IPS DF 6.9 (cell line): ENCODE data around the gene KCNE2.

ENCODE experiments used
- DNase-seq: peaks from one replicate; pipeline ENCODE4 v3.0.0-alpha.2; 2013; ENCODE audit warnings: low read depth, low spot score
- H3K27ac ChIP-seq: one replicate; pipeline ENCODE4 v1.5.1; 2013; ENCODE audit warnings: low read length, control low read depth
- H3K27me3 ChIP-seq: 2 replicates; pipeline ENCODE4 v1.6.1; 2013; ENCODE audit warnings: mild to moderate bottlenecking, low read length; ENCODE audit not compliant: control insufficient read depth, insufficient read depth
- H3K36me3 ChIP-seq: 2 replicates; pipeline ENCODE4 v1.6.1; 2013; ENCODE audit warnings: low read length; ENCODE audit not compliant: control insufficient read depth, insufficient read depth
- H3K4me1 ChIP-seq: 2 replicates; pipeline ENCODE4 v1.6.1; 2013; ENCODE audit warnings: low read length; ENCODE audit not compliant: control insufficient read depth, insufficient read depth
- H3K4me3 ChIP-seq: 2 replicates; pipeline ENCODE4 v1.5.1; 2013; ENCODE audit warnings: mild to moderate bottlenecking, low read length
- H3K9me3 ChIP-seq: 2 replicates; pipeline ENCODE4 v1.6.1; 2013; ENCODE audit warnings: low read length, inconsistent platforms; ENCODE audit not compliant: control insufficient read depth, insufficient read depth
- WGBS: extraction: QIAGEN DNeasy Blood & Tissue Kit; methylation state at CpG from one replicate; pipeline ENCODE4 v1.1.7; 2013; ENCODE audit warnings: mixed read lengths, missing lambda C conversion rate; ENCODE audit not compliant: insufficient read length, insufficient coverage; 5-methylcytosine and 5-hydroxymethylcytosine counted together

The KCNE2 gene

DNA sequence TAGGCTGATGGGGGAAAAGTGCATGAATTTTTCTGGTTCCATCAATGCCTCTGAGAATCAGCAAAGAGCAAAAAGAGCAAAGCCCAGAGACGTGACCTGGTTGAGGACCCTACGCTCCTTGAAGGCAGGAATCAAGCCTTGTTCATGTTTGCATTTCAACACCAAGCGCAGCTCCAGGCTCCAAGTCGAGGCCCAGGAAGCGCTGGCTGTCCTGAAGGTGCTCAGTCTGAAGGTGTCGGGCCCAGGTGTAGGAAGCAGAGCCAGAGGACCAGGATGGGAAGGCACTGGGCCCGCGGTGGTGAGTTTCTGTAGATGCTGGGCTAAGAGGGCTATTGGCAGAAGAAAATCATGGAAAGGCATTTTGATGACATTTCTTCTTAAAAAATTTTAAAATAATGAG is 25.6 kb upstream of the KCNE2 start:
- Histone ChIP-seq H3K27ac (no peak overlapping the region), H3K27me3 (no peaks in the 10 kb centered on the region), H3K4me3 (no peak overlapping the region), H3K9me3 (no peaks in the 10 kb centered on the region), H3K4me1 (no peaks in the 10 kb centered on the region), H3K36me3 (no peaks in the 10 kb centered on the region)
- DNase-seq, result no peak
- WGBS, result no CpG with 5 or more reads among the region's 8 CpGs

DNA sequence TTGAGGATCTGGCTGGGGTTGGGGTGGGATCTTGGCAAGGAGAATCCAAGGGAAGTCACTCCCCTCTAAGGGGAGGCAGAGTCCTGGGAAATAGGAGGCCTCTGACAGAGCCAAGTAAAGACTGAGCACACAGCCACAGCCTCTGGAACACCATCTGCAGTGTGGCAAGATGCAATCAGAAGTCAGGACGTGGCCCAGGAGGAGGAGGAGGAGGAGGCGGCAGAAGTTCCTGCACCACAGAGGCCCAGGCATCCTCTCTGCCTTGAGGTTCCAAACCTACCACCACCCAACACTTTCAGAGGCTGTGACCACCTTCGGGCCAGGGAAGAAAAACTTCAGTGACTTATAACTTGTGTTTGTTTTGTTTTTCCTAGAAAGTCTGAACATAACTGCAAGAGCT is 23.7 kb upstream of the KCNE2 start:
- Histone ChIP-seq H3K4me1 (no peaks in the 10 kb centered on the region), H3K27me3 (no peaks in the 10 kb centered on the region), H3K4me3 (no peak overlapping the region), H3K27ac (no peak overlapping the region), H3K36me3 (no peaks in the 10 kb centered on the region), H3K9me3 (no peaks in the 10 kb centered on the region)
- DNase-seq, result no peak
- no CpG with 5 or more reads among the region's 3 CpGs for WGBS

DNA sequence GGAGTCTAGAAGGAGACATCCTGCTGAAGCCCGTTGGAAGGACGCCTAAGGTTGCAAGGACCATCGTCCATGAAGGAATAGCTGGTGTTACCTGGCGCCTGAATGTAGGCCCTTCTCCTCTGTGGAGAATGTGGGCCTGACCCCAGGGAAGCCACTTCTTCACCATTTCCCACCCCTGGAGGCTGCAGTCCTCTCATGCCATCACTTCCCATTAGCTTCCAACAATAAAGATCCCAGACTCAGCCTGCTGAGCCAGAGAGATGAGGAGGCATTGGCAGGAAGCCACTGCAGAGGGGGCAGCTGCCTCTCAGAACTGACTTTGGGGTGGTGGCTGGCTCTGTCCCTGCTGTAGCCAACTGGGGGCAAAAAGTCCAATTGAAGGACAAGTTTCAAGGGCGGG is 21.3 kb upstream of the KCNE2 start:
- H3K27me3 ChIP-seq, result no peaks in the 10 kb centered on the region
- no peak for DNase-seq
- H3K27ac ChIP-seq, result no peak overlapping the region
- no peaks in the 10 kb centered on the region for H3K9me3 ChIP-seq
- H3K36me3 ChIP-seq, result no peaks in the 10 kb centered on the region
- no peak overlapping the region for H3K4me3 ChIP-seq
- no peaks in the 10 kb centered on the region for H3K4me1 ChIP-seq
- WGBS, result no CpG with 5 or more reads among the region's 5 CpGs

DNA sequence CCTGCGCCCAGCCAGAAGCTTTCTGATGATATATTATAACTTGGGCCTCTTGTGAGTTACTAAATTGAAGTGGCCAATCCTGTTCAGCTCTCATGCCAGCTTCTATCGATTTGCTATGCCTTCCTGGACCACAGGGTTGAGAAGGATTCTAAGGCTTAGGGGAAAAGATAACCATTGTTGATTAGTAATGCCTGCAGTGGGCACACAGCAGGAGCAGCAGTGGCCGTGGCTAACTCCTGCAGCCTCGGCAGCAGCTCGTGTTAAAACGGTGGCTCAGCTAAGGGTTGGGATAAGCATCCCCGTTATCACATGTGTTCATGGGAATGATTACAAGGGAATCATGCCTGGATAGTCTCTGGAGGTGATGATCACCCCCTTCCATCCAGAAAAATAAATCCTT is 20.5 kb upstream of the KCNE2 start:
- Histone ChIP-seq H3K4me1 (no peaks in the 10 kb centered on the region), H3K9me3 (no peaks in the 10 kb centered on the region), H3K27me3 (no peaks in the 10 kb centered on the region), H3K27ac (no peak overlapping the region), H3K4me3 (no peak overlapping the region), H3K36me3 (no peaks in the 10 kb centered on the region)
- DNase-seq, result no peak
- no CpG with 5 or more reads among the region's 7 CpGs for WGBS

DNA sequence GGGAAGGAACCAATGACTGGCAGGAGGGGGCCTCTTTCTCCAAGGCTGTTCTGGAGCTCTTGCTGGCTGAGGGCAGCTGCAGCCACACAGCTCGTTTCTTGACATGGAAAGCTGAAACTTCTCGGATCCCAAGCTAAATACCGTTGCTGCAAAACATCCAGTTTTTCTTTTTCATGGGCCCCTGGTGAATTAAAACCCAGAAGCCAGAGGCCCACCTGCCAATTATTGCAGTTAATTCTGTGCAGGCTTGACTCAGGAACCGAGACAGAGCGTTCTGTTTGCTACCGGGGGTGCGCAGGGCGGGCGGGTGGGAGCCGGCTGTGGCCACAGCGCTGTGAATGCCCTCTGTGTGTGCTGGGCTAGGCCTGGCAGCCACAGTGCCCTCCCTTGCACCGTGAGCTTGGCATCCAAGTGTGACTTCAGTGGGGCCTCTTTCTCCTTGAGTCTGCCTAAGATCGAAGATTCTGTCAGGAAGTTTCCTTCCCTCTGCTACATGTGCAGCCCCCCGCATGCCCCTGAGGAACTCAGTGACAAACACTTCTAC is 19.9 kb upstream of the KCNE2 start:
- WGBS, result no CpG with 5 or more reads among the region's 14 CpGs
- no peak for DNase-seq

DNA sequence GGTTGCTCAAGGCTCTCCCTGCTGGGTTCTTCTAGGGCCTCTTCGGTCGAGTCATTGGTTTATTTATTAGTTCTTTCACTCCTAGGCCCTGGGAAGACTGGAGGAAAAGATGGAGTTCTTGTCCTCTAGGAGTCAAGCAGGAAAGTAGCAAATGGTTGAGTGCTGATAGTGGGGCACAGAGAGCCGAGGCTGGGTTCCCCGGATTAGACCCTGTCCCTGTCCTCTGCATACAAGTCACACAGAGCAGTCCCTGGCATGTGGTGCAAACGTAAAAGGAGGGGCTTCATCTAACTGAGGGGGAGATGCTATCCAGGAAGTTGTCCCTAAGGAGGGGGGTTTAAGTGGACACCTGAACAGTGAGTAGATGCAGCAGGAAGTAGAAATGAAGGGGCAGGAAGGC is 19.2 kb upstream of the KCNE2 start:
- Histone ChIP-seq H3K9me3 (no peaks in the 10 kb centered on the region), H3K4me3 (no peak overlapping the region), H3K36me3 (no peaks in the 10 kb centered on the region), H3K27ac (no peak overlapping the region), H3K4me1 (no peaks in the 10 kb centered on the region), H3K27me3 (no peaks in the 10 kb centered on the region)
- WGBS, result no CpG with 5 or more reads among the region's 5 CpGs
- DNase-seq, result no peak

More for the DNA sequence above, 19.9 kb upstream of the KCNE2 start:
- Histone ChIP-seq H3K36me3 (no peaks in the 10 kb centered on the region), H3K4me1 (no peaks in the 10 kb centered on the region), H3K27ac (no peak overlapping the region), H3K4me3 (no peak overlapping the region), H3K27me3 (no peaks in the 10 kb centered on the region), H3K9me3 (no peaks in the 10 kb centered on the region)

DNA sequence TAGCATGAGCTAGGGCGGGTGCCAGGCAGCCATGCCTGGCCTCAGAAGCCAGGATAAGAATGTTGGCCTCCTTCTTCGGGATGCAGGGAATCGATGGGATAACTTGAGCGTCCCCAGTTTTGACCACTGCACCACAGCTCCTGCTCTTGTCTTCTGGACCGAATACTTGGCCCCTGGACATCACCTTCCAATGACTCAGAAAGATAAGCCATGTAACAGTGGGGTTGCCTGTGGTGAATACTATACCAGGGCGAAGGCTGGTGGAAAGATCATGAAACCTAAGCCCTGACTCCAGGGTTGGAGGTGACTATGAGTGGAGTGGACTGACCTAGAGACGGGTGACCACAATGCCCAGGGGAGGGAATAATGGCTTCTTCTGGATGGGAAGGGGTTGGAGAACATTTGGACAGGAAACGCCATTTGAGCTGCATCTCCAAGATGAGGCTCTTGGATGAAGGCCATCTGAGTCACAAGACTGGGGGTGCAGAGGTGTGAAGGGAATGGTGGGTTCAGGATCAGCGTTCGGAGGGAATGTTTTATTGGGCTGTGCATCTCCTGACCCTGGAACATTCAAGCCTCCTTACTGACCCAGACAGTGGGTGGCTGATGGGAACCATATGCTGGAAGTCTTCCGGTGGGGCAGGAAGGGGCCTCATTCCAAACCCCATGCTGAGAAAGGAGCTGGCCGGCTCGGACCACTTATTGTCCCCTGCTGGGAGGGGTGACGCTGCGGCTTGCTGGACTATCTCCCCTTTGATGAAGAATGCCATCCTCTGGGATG is 18.5 kb upstream of the KCNE2 start:
- H3K4me1 ChIP-seq, result no peaks in the 10 kb centered on the region
- H3K9me3 ChIP-seq, result no peaks in the 10 kb centered on the region
- no peaks in the 10 kb centered on the region for H3K27me3 ChIP-seq
- H3K27ac ChIP-seq, result no peak overlapping the region
- no CpG with 5 or more reads among the region's 15 CpGs for WGBS
- H3K4me3 ChIP-seq, result no peak overlapping the region
- no peaks in the 10 kb centered on the region for H3K36me3 ChIP-seq
- DNase-seq, result no peak

DNA sequence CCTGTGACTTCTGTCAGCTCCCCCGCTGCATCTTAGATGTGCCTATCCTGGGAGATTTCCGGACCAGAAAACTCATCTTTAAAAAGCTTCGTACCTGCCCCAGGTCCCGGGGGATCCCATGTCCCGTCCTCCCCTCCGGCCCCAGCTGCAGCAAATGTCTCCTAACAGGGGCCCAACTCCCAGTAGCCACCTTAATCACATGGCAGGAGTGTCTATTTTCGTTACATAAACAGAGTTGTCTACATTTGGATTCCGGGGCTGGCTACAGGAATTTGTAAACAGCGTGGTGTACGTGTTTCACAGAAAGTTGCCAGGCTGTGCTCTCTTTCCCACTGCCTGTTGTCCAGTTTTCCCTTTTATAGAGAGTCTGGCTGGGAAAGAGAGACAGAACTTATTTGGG is 17.9 kb upstream of the KCNE2 start:
- no CpG with 5 or more reads among the region's 10 CpGs for WGBS
- H3K27ac ChIP-seq, result no peak overlapping the region
- DNase-seq, result no peak

DNA sequence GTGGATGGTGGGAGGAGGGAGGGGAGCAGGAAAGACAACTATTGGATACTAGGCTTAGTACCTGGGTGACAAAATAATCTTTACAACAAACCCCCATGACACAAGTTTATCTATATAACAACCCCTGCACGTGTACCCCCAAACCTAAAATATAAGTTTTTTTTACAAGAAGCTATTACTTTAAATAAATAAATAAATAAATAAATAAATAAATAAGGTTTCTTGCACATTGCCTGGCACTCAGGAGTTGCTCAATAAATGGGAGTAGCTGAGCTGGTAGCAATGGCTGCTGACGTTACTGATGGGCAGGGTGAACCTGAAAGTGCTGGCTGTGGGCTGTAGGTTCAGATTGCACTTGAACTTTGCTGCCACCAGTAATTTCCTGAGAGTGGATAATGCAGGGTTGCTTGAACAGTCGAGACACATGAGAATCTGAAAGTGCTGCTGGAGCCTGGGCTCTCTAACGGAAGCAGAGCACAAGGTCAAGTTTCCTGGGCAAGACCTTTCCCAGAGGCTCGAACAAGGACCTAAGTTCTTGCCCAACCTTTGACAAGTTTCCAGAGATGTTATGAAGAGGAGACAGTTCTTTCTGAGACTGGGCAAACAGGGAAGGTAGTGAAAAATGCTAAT is 14.8 kb upstream of the KCNE2 start:
- no CpG with 5 or more reads among the region's 5 CpGs for WGBS
- Histone ChIP-seq H3K4me3 (no peak overlapping the region), H3K4me1 (no peaks in the 10 kb centered on the region), H3K36me3 (no peaks in the 10 kb centered on the region), H3K27me3 (no peaks in the 10 kb centered on the region), H3K27ac (no peak overlapping the region), H3K9me3 (no peaks in the 10 kb centered on the region)
- no peak for DNase-seq

More for the DNA sequence above, 17.9 kb upstream of the KCNE2 start:
- Histone ChIP-seq H3K4me3 (no peak overlapping the region), H3K27me3 (no peaks in the 10 kb centered on the region), H3K4me1 (no peaks in the 10 kb centered on the region), H3K9me3 (no peaks in the 10 kb centered on the region), H3K36me3 (no peaks in the 10 kb centered on the region)

DNA sequence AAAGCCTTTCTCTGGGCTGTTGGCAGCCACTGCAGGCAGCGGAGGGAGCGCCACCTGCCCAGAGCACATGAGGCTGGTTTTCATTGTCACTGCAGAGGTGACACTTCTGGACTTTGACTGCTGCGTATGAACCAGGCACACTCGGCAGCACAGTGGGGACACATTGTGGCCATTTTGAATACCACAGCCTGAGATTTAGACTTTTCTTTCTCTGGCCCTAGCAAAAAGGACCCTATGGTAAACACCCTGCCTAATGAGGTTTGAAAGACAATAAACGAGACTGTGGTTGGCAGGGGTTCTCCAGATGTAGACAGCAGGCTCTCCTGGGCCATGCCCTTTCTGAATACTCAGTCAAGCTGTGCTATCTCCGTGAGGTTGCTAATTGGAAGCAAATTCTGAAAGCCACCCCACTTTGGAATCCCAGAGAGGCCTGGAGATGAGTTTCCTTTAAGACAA is 12.0 kb upstream of the KCNE2 start:
- peak; percentile 29 for DNase-seq
- no peaks in the 10 kb centered on the region for H3K9me3 ChIP-seq
- no CpG with 5 or more reads among the region's 6 CpGs for WGBS

More for the DNA sequence above, 12.0 kb upstream of the KCNE2 start:
- Histone ChIP-seq H3K27me3 (no peaks in the 10 kb centered on the region), H3K4me3 (no peak overlapping the region), H3K27ac (no peak overlapping the region), H3K36me3 (no peaks in the 10 kb centered on the region), H3K4me1 (no peaks in the 10 kb centered on the region)
